MM.1S (cell line): ENCODE data around the gene ATG101.

Experiments used
- DNase-seq: peaks from one replicate; pipeline ENCODE4 v3.0.0-alpha.2; 2015
- H2AFZ ChIP-seq: fragments of 300-600 bp; sonication (generic); 2 replicates; pipeline ENCODE4 v1.6.0; 2016; ENCODE audit warnings: antibody characterized with exemption, low read length
- H3F3A ChIP-seq: fragments of 300-600 bp; sonication (generic); 2 replicates; pipeline ENCODE4 v1.6.1; 2016; ENCODE audit warnings: mild to moderate bottlenecking, antibody characterized with exemption, low read length, moderate library complexity, mixed read lengths; ENCODE audit not compliant: insufficient read depth
- H3K27ac ChIP-seq: fragments of 300-600 bp; sonication (generic); 2 replicates; pipeline ENCODE4 v1.5.1; 2016; ENCODE audit warnings: mild to moderate bottlenecking, low read length
- H3K27me3 ChIP-seq: fragments of 300-600 bp; sonication (generic); replicated peaks from 2 replicates; pipeline ENCODE4 v1.6.0; 2016; ENCODE audit warnings: low read length; ENCODE audit not compliant: insufficient read depth
- H3K36me3 ChIP-seq: fragments of 300-600 bp; sonication (generic); replicated peaks from 2 replicates; pipeline ENCODE4 v1.6.1; 2016; ENCODE audit warnings: mild to moderate bottlenecking, low read length, mixed read lengths; ENCODE audit not compliant: insufficient read depth
- H3K4me1 ChIP-seq: fragments of 300-600 bp; sonication (generic); 2 replicates; pipeline ENCODE4 v1.6.1; 2016; ENCODE audit warnings: low read length, mixed read lengths
- H3K4me2 ChIP-seq: fragments of 300-600 bp; sonication (generic); 2 replicates; pipeline ENCODE4 v1.6.0; 2016; ENCODE audit warnings: low read depth, low read length
- H3K4me3 ChIP-seq: fragments of 300-600 bp; sonication (generic); 2 replicates; pipeline ENCODE4 v1.5.1; 2016; ENCODE audit warnings: low read length, mixed read lengths
- H3K79me2 ChIP-seq: fragments of 300-600 bp; sonication (generic); 2 replicates; pipeline ENCODE4 v1.6.1; 2016; ENCODE audit warnings: mixed run types, low read length, mixed read lengths
- H3K9ac ChIP-seq: fragments of 300-600 bp; sonication (generic); 2 replicates; pipeline ENCODE4 v1.6.1; 2016; ENCODE audit warnings: low read length, mixed read lengths
- H3K9me2 ChIP-seq: fragments of 300-600 bp; sonication (generic); replicated peaks from 2 replicates; pipeline ENCODE4 v1.6.1; 2016; ENCODE audit warnings: mild to moderate bottlenecking, low read length, mixed read lengths; ENCODE audit not compliant: insufficient read depth
- H3K9me3 ChIP-seq: fragments of 300-600 bp; sonication (generic); replicated peaks from 2 replicates; pipeline ENCODE4 v1.6.1; 2016; ENCODE audit warnings: mild to moderate bottlenecking, low read length, mixed read lengths; ENCODE audit not compliant: insufficient read depth
- H4K20me1 ChIP-seq: fragments of 300-600 bp; sonication (generic); 2 replicates; pipeline ENCODE4 v1.6.1; 2016; ENCODE audit warnings: mild to moderate bottlenecking, low read length, moderate library complexity, mixed read lengths; ENCODE audit not compliant: insufficient read depth
- CTCF ChIP-seq: fragments of 300-600 bp; sonication (generic); IDR thresholded peaks from 2 replicates; pipeline ENCODE4 v1.5.1; 2016; ENCODE audit warnings: antibody characterized with exemption, low read length, mixed read lengths
- EZH2 ChIP-seq: fragments of 300-600 bp; sonication (generic); optimal IDR thresholded peaks from 2 replicates; pipeline ENCODE3; 2017; ENCODE audit warnings: low read depth, mild to moderate bottlenecking, antibody characterized with exemption, low read length, mixed read lengths
- EZH2phosphoT487 ChIP-seq: fragments of 300-600 bp; sonication (generic); IDR thresholded peaks from 2 replicates; pipeline ENCODE4 v1.6.1; 2018; ENCODE audit warnings: antibody characterized with exemption, low read length

The ATG101 gene

GRCh38 chr12:52060498-52061177 is 9.1 kb upstream of the ATG101 start:
- Histone ChIP-seq H3F3A (no peaks in the 10 kb centered on the region), H3K79me2 (no peaks in the 10 kb centered on the region), H3K9me3 (no peaks in the 10 kb centered on the region), H3K36me3 (no peaks in the 10 kb centered on the region), H2AFZ (no peak overlapping the region), H4K20me1 (no peaks in the 10 kb centered on the region), H3K4me3 (no peak overlapping the region), H3K27me3 (peaks cover 6% of the 10 kb centered on the region), H3K4me1 (no peaks in the 10 kb centered on the region), H3K9me2 (no peaks in the 10 kb centered on the region), H3K27ac (no peak overlapping the region), H3K4me2 (no peak overlapping the region), H3K9ac (no peak overlapping the region)
- no peak for DNase-seq
- TF ChIP-seq CTCF, result no peak
- no peak for TF ChIP-seq EZH2
- TF ChIP-seq EZH2phosphoT487, result no peak

- Histone ChIP-seq H3K4me2 (no peak overlapping the region), H3K9ac (no peak overlapping the region)
Measured at GRCh38 chr12:52061470-52062166, 8.2 kb upstream of the ATG101 start.

GRCh38 chr12:52062167-52063081 is 7.4 kb upstream of the ATG101 start:
- Histone ChIP-seq H3K27ac (no peak overlapping the region), H3K79me2 (no peaks in the 10 kb centered on the region), H3K9me3 (no peaks in the 10 kb centered on the region), H2AFZ (no peak overlapping the region), H3K4me2 (no peak overlapping the region), H3K9me2 (no peaks in the 10 kb centered on the region), H3K27me3 (peaks cover 6% of the 10 kb centered on the region), H3K36me3 (no peaks in the 10 kb centered on the region), H3K9ac (no peak overlapping the region), H3K4me3 (no peak overlapping the region), H3F3A (no peaks in the 10 kb centered on the region), H4K20me1 (no peaks in the 10 kb centered on the region), H3K4me1 (0 out of 2 replicates have a peak, but pooled peaks cover 5% of the 10 kb centered on the region)
- TF ChIP-seq CTCF (no peak), EZH2phosphoT487 (no peak), EZH2 (no peak)
- DNase-seq, result no peak

More at GRCh38 chr12:52061470-52062166, 8.2 kb upstream of the ATG101 start:
- Histone ChIP-seq H3K4me1 (no peaks in the 10 kb centered on the region), H3K4me3 (no peak overlapping the region), H3K79me2 (no peaks in the 10 kb centered on the region), H3K27me3 (peaks cover 6% of the 10 kb centered on the region), H2AFZ (no peak overlapping the region), H3F3A (no peaks in the 10 kb centered on the region), H3K36me3 (no peaks in the 10 kb centered on the region), H3K9me2 (no peaks in the 10 kb centered on the region), H3K27ac (no peak overlapping the region), H3K9me3 (no peaks in the 10 kb centered on the region), H4K20me1 (no peaks in the 10 kb centered on the region)
- TF ChIP-seq EZH2phosphoT487 (no peak), CTCF (no peak), EZH2 (no peak)
- DNase-seq, result no peak
